Activated T-cell treated with anti-CD3 and anti-CD28 coated beads, Interleukin-2, amount 50 U/mL, for 4 hours (primary cell): Measurements from ENCODE around the gene SEC24C. TPM values are rescaled to one million over a fixed set of nuclear protein-coding genes. Genes with fewer than 3 reads are reported as not detected.
"Not testable (repeated sequence)": the region's sequence is repeated elsewhere in the genome, so short reads cannot be mapped to it uniquely, and the experiment has no call there.

ENCODE experiments used
- ATAC-seq, 2 donors: fragments of 200-7000 bp; cut with Tn5 transposase; one replicate each; pipeline ENCODE4 v1.10.0; 2021
- DNase-seq: peaks from one replicate; pipeline ENCODE4 v3.0.0-alpha.2; 2020
- H3K27me3 Mint-ChIP-seq: one replicate; pipeline ENCODE4 v1.8.0; 2021; ENCODE audit warnings: low read depth, mixed read lengths
- H3K36me3 Mint-ChIP-seq: one replicate; pipeline ENCODE4 v1.8.0; 2022; ENCODE audit warnings: mixed read lengths; ENCODE audit not compliant: insufficient read depth
- H3K4me1 Mint-ChIP-seq: one replicate; pipeline ENCODE4 v1.8.0; 2021; ENCODE audit warnings: low read depth, mixed read lengths
- H3K4me3 Mint-ChIP-seq: one replicate; pipeline ENCODE4 v1.8.0; 2021; ENCODE audit warnings: mild to moderate bottlenecking, moderate library complexity, mixed read lengths
- H3K9me3 Mint-ChIP-seq: one replicate; pipeline ENCODE4 v1.8.0; 2021; ENCODE audit warnings: mixed read lengths
- total RNA-seq, 3 donors: library from RNA; stranded (reverse); gene quantifications; one replicate each; pipeline ENCODE4 v1.2.1, GENCODE V29; 2021

The SEC24C gene, protein sequence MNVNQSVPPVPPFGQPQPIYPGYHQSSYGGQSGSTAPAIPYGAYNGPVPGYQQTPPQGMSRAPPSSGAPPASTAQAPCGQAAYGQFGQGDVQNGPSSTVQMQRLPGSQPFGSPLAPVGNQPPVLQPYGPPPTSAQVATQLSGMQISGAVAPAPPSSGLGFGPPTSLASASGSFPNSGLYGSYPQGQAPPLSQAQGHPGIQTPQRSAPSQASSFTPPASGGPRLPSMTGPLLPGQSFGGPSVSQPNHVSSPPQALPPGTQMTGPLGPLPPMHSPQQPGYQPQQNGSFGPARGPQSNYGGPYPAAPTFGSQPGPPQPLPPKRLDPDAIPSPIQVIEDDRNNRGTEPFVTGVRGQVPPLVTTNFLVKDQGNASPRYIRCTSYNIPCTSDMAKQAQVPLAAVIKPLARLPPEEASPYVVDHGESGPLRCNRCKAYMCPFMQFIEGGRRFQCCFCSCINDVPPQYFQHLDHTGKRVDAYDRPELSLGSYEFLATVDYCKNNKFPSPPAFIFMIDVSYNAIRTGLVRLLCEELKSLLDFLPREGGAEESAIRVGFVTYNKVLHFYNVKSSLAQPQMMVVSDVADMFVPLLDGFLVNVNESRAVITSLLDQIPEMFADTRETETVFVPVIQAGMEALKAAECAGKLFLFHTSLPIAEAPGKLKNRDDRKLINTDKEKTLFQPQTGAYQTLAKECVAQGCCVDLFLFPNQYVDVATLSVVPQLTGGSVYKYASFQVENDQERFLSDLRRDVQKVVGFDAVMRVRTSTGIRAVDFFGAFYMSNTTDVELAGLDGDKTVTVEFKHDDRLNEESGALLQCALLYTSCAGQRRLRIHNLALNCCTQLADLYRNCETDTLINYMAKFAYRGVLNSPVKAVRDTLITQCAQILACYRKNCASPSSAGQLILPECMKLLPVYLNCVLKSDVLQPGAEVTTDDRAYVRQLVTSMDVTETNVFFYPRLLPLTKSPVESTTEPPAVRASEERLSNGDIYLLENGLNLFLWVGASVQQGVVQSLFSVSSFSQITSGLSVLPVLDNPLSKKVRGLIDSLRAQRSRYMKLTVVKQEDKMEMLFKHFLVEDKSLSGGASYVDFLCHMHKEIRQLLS
- 100 to 1,000 TPM; 101 to 109 (median 107) TPM for total RNA-seq

DNA sequence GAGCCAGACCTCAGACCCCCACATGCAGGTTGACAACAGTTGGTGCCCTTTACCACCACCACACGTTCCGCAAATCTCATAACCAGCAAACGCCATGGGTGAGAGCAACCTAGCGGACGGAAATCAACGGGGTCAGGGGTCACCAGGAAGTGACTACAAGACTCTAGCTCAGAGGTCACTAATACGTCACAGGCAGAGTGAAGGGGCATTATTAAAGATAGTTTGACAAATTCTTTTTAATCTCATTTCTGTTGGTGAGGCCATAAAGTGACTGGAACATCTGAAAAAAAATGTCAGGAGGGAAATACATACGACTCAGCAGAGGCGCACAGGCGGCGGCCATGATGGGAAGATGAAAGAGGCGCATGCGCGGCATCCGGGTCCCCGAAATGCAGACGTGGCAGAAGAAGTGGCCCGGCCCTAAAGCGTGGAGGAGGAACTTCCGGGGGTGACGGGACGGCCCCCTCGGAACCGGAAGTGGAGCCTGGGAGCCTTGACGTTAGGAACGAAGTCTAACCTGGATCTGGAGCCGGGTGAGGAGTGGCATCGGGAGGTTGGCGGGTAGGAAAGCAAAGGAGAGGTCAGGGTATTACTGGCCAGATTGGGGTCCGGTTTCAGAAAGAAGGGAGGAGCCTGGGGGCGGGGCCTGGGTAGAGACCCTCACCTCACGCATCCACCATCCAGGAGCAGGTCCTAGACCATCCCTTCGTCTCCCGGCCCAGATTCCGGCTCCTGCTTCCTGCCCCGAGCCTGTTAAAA lies at the start of gene SEC24C:
SEC24C (plus strand) TSS at position 468 of the 759 bp plus-strand sequence. CDS start 2,461 bp downstream, outside the sequence.
- Mint-ChIP-seq H3K27me3 (no peaks in the 10 kb centered on the region), H3K4me1 (peaks cover 33% of the 10 kb centered on the region), H3K4me3 (peak within 1 kb of the TSS; percentile 99), H3K36me3 (peaks cover 8% of the 10 kb centered on the region), H3K9me3 (no peaks in the 10 kb centered on the region)
- ATAC-seq = peak; percentile 93 to 95
- peak; percentile 92 for DNase-seq

DNA sequence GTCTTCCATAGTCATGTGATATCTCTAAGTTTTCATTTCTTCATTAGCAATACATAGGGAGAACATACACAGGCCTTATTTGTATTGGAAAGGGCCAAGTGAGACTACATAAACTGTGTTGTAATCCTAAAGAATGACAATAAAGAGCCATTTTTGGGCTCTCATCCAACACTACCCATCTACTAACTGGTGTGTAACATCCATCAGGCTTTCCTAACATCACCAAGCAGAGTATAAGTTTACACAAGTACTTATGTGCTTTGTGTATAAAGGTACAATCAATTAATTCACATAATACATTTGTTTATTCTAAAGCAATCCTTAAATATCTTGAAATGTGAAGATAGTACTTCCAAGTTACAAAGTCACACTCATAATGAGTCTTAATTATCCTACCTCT lies 48.9 kb upstream of the SEC24C start:
- not testable (repeated sequence) for H3K27me3 Mint-ChIP-seq, H3K4me1 Mint-ChIP-seq, ATAC-seq, H3K9me3 Mint-ChIP-seq, H3K4me3 Mint-ChIP-seq, DNase-seq
- peaks cover 12% of the 10 kb centered on the region for H3K36me3 Mint-ChIP-seq

DNA sequence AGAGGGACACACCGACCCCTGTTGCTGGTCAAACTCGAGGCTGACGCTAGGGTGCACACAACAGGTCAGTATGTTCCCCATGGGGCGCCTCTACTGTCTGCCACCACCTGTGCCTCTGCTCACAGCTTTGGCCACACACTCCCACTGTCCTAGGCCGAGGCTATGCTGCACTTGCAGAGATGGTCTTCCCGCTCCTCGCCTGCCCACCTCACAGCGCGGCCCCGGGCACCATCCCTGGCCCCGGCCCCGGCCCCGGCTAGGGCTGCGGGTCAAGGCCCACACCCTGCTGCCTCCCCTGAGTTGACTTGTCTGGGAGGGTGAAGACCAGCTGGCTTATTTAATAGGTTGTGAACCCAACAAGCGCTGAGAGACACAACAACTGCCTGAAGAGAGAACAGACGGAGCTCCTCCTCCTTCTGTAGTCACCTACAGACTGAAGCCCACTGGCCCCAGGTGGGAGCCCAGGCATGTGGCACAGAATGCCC lies 46.5 kb upstream of the SEC24C start, which contains the start of gene AGAP5:
AGAP5 (minus strand) TSS at position 435 of the 485 bp plus-strand sequence; CDS start at position 81, 354 bp downstream.
- not testable (repeated sequence) for ATAC-seq, H3K27me3 Mint-ChIP-seq, H3K4me1 Mint-ChIP-seq, H3K4me3 Mint-ChIP-seq, DNase-seq, H3K9me3 Mint-ChIP-seq
- H3K36me3 Mint-ChIP-seq = peaks cover 15% of the 10 kb centered on the region

DNA sequence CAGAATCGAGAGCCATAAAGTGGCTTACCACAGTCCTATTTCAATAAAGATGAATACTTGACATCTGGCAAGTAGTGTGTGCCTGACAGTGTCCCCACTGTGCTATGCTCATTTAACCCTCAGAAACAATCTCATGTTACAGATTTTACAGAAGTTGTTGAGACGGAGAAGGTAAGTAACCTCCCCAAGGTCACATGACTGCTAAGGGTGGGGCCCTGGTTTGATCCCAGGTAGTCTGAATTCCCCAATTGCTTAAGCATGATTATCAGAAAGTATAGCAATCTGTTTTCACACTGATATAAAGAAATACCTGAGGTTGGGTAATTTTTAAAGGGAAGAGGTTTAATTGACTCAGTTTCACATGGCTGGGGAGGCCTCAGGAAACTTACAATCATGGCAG lies 45.4 kb upstream of the SEC24C start:
- peaks cover 17% of the 10 kb centered on the region for H3K36me3 Mint-ChIP-seq
- H3K27me3 Mint-ChIP-seq, H3K4me3 Mint-ChIP-seq, DNase-seq, ATAC-seq, H3K9me3 Mint-ChIP-seq, H3K4me1 Mint-ChIP-seq: not testable (repeated sequence)

DNA sequence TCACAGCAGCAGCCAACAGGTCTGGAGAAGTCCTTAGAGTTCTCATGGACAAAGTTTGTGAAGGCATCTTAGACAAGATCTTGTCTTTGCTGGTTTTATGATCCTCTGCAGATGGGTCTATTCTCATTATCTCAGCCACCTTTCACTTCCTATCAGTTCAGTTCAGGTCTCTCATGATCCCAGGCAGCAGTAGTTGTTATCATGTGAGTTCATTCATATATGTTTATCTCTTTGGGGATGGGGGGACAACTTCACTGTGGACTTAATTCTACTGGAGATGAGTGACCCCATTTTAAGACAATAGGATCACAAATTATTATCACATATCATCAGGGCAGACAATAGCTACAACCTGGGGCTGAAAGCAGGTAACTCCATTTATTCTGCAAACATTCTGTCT lies 40.2 kb upstream of the SEC24C start:
- not testable (repeated sequence) for H3K4me3 Mint-ChIP-seq, ATAC-seq, H3K4me1 Mint-ChIP-seq, H3K27me3 Mint-ChIP-seq, DNase-seq, H3K9me3 Mint-ChIP-seq
- peaks cover 22% of the 10 kb centered on the region for H3K36me3 Mint-ChIP-seq

DNA sequence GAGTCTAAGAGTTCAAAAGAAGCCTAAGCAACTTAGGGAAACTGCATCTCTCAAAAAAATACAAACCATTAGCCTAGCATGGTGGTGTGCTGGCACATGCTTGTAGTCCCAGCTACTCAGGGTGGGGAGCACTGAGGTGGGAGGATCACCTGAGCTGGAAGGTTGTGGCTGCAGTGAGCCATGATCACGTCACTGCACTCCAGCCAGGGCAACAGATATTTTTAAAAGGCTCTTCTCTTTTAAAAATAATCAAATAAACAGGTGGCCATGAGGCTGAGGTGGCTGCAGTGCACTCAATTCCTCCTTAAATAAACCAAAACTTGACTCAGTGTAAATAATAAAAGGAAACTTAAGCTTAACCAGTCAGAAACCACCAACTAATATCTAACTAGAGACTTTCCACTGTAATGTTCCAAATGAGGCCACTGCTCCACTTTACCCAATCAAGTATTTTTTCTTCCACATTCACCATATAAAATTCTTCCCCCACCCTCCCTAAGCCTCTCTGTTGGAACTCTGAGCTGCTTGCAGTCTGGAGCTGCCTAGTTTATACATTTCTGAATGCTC lies 38.6 kb upstream of the SEC24C start:
- H3K27me3 Mint-ChIP-seq, DNase-seq, ATAC-seq, H3K4me1 Mint-ChIP-seq, H3K4me3 Mint-ChIP-seq, H3K9me3 Mint-ChIP-seq: not testable (repeated sequence)
- peaks cover 22% of the 10 kb centered on the region for H3K36me3 Mint-ChIP-seq

DNA sequence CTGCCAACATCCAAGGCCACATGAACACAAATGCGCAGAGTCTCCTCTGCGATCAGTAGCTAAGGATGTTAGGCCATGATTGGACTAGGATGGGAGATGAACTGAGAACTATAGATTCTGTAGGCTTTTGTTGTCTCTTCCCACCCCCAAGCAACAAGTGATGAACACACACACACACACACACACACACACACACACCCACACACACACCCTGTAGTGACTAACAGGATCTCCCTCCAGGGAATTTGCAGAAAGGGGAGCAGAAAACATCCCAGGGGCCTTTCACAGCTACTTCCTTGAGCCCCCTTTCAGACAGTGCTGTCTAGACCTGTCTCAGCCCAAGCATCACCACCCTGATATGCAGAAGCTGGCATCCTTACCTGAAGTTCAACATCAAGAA lies 37.7 kb upstream of the SEC24C start:
- H3K9me3 Mint-ChIP-seq, ATAC-seq, H3K4me3 Mint-ChIP-seq, DNase-seq, H3K27me3 Mint-ChIP-seq, H3K4me1 Mint-ChIP-seq: not testable (repeated sequence)
- H3K36me3 Mint-ChIP-seq = peaks cover 20% of the 10 kb centered on the region

DNA sequence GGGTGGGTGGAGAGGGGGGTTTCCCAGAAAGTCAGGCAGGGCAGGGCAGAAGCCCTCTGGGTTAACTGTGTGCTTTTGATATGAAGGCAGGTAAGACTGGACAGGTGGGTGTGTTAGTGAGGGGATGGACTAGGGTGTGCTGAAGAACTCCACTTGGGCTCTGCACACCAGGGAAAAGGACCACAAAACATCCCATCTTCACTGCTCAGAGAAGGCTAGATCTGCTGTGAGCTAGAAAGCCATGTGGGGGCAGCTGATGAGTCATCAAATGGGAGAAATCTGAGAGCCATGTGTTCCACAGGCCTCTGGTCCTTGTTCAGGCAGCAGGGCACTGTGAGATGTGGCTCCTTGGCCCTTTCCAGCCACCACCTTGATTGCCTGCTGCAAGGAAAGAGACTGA lies 36.5 kb upstream of the SEC24C start:
- H3K4me1 Mint-ChIP-seq = not testable (repeated sequence)

DNA sequence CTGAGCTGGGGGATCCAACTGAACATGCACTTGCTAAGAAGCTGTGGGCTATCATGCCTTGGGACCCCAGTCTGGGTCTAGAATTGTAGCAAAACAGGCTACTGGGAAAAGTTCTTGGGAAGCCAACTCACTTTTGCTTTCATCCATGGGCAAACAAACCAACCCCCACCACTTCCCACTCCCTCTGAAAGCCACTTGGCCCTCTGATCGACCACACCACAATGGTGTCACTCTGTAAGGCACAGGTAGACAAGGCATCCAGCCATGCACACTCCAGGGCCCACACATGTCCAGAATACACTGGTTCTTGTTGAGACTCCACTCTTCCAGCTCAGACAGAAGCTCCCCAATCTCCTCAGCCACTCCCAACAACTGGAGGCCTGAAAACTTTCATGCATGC lies 36.0 kb upstream of the SEC24C start:
- not testable (repeated sequence) for DNase-seq, H3K9me3 Mint-ChIP-seq, H3K4me3 Mint-ChIP-seq, ATAC-seq, H3K4me1 Mint-ChIP-seq, H3K27me3 Mint-ChIP-seq
- H3K36me3 Mint-ChIP-seq = peaks cover 21% of the 10 kb centered on the region

More for the DNA sequence above, 36.5 kb upstream of the SEC24C start:
- not testable (repeated sequence) for DNase-seq, H3K27me3 Mint-ChIP-seq, H3K4me3 Mint-ChIP-seq, H3K9me3 Mint-ChIP-seq, ATAC-seq
- H3K36me3 Mint-ChIP-seq = peaks cover 21% of the 10 kb centered on the region

DNA sequence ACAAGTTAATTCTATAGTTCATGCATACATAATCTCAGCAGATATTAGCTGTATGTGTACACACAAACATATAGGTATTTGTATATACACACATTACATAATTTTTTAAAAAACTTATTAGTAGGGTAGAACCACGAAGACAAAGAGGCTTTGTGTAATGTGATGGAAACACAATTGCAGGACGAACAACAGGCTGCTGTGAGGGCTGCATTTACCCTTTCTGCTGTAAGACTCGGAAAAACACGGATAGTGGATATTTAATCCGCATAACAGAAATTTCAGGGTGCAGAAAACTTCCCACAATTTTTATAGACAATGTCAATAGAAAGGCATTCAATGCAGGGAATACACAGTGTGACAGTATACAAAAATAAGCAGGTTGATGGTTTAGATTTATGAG lies 32.5 kb upstream of the SEC24C start:
- not testable (repeated sequence) for ATAC-seq, H3K4me3 Mint-ChIP-seq, H3K9me3 Mint-ChIP-seq, H3K27me3 Mint-ChIP-seq, H3K4me1 Mint-ChIP-seq, DNase-seq
- H3K36me3 Mint-ChIP-seq = peaks cover 17% of the 10 kb centered on the region

DNA sequence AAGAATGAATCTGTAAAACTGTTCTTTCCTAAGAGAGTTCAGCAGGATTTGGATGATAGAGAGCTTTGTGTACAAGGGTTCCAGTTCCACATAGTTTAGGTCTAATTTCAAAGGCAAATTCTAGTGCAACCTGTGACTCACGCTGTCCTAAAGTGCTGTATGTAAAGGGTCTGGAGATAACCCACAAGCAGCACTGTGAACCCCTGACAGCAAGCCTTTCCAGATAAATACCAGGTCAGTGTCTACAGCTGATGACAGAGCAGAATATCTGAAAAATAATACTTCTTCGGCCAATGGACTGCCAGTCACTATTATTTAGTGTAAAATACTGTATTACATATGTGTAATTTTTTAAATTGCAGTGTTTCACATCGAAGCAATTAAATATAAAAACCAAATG lies 30.3 kb upstream of the SEC24C start:
- not testable (repeated sequence) for ATAC-seq, DNase-seq, H3K4me3 Mint-ChIP-seq, H3K4me1 Mint-ChIP-seq, H3K27me3 Mint-ChIP-seq, H3K9me3 Mint-ChIP-seq
- peaks cover 30% of the 10 kb centered on the region for H3K36me3 Mint-ChIP-seq

DNA sequence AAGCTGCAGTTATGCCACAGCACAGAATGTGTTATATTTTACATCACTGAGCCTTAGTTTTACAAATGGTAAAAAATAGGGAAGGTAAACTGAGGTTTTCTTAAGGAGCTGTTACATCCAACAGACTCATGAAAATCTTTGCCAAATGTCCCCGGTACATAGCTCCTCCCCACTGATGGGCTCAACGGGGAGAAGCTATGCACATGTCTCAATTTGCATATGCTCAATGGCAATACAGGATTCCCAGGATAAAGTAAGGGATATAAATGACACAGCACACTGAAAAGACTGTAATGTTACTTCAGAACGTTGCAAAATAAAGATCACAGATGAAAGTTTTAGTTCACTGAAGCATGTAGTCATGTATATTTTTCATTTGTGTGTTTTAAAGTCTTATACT lies 29.7 kb upstream of the SEC24C start:
- H3K4me1 Mint-ChIP-seq, DNase-seq, H3K9me3 Mint-ChIP-seq, H3K27me3 Mint-ChIP-seq, ATAC-seq, H3K4me3 Mint-ChIP-seq: not testable (repeated sequence)
- H3K36me3 Mint-ChIP-seq = peaks cover 33% of the 10 kb centered on the region
